Choroid plexus epithelial cell (primary cell): ENCODE results near the gene KDM7A.

Experiments
- DNase-seq: peaks from one replicate; pipeline ENCODE4 v3.0.0-alpha.2; 2010; ENCODE audit warnings: low read depth
- H3K4me3 ChIP-seq: 2 replicates; pipeline ENCODE4 v1.5.1; 2011; ENCODE audit warnings: low read depth, mild to moderate bottlenecking, control low read depth, low read length, moderate library complexity
- TF ChIP-seq, protein P1 (sequence below): conservative IDR thresholded peaks from 2 replicates; pipeline ENCODE4 v1.5.1; 2011; ENCODE audit warnings: low read depth, mild to moderate bottlenecking, control low read depth, inconsistent platforms, low read length, moderate library complexity

Gene KDM7A

DNA sequence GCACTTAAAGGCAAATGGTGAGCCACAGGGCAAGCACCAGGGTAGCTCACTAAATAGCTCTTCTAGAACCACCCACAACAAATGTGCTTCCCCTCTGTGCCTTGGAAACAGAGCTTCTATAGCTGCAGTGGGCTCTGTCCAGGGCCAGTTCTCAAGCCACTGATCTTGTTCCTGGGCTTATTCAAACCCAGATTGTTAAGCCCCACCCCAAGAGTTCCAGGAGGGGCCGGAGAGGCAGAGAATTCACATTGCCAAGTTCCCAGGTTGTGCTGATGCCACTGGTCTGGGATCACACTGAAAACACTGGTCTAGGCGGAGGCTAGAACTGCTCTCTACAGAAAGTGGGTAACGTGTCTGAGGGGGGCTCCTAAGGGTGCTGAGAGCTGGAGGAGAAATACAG, 15.4 kb upstream of the KDM7A start:
- no peak for DNase-seq
- H3K4me3 ChIP-seq, result no peak overlapping the region
- TF ChIP-seq, protein P1, sequence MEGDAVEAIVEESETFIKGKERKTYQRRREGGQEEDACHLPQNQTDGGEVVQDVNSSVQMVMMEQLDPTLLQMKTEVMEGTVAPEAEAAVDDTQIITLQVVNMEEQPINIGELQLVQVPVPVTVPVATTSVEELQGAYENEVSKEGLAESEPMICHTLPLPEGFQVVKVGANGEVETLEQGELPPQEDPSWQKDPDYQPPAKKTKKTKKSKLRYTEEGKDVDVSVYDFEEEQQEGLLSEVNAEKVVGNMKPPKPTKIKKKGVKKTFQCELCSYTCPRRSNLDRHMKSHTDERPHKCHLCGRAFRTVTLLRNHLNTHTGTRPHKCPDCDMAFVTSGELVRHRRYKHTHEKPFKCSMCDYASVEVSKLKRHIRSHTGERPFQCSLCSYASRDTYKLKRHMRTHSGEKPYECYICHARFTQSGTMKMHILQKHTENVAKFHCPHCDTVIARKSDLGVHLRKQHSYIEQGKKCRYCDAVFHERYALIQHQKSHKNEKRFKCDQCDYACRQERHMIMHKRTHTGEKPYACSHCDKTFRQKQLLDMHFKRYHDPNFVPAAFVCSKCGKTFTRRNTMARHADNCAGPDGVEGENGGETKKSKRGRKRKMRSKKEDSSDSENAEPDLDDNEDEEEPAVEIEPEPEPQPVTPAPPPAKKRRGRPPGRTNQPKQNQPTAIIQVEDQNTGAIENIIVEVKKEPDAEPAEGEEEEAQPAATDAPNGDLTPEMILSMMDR, result no peak

DNA sequence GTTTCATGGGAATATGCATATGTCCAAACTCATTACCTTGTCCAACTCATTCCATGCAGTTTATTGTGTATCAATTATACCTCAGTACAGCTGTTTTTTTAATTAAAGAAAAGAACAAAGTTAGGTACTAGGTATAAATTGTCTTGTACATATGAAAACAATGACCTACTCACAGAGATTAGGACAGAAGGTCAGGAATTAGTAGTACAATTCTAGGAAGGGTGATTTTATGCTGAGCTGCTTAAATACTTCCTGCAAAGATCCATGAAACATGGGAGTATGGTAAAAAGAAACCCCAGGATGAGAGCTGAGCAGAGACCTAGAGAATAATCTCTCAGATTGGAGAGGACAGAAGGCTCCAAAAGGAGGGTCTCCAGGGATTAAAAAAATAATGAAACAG, 13.8 kb upstream of the KDM7A start:
- no peak for DNase-seq
- no peak overlapping the region for H3K4me3 ChIP-seq
- TF ChIP-seq, protein P1, result no peak

DNA sequence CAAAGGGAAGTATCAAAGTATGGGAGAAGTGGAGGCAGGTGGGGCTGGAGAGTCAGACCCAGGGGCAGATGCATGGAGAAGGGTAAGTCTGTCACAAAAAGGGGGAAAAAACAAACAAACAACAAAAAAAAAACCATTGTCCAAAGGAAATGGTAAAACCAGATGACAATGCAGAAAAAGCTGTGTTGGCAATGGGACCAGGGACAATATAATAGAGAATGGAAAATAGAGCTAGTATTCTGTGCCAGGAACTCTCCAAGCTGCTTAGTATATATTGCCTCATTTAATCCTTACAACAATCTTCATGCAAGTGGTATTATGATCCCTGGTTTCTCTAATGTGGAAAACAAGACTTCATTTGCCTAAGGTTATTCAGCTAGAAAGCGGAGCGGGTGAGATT, 13.1 kb upstream of the KDM7A start:
- no peak overlapping the region for H3K4me3 ChIP-seq
- DNase-seq, result no peak
- TF ChIP-seq, protein P1, result no peak

DNA sequence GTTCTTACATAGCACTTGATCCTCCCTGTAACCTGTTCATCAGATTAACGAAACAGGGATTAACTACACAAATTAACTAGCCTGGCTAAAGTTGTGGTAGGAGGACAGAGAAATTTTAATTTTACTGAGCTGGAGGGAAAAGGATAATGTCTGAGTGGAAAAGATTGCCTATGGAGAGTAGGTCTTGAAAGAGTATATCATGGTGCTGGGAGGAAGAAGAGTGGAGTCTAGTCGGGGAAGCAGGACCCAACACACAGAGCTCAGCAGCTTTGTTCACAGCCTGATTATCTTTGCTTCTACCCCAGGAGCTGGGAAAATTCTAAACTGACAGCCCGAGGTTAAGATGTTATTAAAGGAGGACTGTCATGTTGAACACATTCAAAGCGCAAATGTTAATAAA, 6.1 kb upstream of the KDM7A start:
- H3K4me3 ChIP-seq, result no peak overlapping the region
- DNase-seq, result no peak
- TF ChIP-seq, protein P1, result no peak

DNA sequence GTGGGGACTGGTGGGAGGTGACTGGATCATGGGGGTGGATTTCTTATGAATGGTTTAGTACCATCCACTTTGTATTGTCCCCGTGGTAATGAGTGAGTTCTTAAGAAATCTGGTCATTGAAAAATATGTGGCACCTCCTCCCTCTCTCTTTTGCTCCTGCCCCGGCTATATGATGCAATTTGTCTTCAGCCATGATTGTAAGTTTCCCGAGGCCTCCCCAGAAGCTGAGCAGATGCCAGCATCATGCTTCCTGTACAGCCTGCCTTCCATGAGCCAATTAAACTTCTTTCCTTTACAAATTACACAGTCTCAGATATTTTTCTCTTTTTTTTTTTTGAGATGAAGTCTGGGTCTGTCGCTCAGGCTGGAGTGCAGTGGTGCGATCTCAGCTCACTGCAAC, 2.6 kb upstream of the KDM7A start:
- TF ChIP-seq, protein P1, result no peak
- no peak overlapping the region for H3K4me3 ChIP-seq
- no peak for DNase-seq

DNA sequence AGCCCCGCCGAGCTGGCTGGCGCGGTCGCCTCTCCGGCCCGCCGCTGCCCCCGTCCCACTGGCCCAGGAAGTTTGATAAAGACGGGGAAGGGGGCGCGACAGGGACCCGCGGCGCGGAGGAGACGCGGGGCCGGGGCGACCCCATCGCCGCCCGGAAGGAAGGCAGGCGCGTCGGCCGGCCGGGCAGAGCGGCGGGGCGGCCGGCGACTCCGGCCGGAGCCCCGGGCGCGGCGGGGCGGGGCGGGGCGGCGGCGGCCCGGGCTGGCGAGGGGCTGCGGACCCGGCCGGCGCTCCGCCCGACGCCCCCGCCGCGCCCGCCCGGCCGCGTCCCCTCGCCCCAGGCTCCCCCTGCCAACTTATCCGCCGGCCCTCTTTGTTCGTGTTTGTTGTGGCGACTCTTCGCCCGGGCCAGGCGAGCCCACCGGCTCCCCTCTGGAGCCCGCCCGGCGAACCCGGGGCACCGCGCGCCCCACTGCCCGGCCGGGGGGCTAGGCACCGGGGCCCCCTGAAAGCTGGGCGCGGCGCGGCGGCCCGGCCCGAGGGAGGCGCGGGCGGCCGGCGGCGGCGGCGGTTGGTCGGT, 571 bp downstream of the KDM7A start:
- peak overlapping the region; percentile 71 for H3K4me3 ChIP-seq
- TF ChIP-seq, protein P1, result no peak
- DNase-seq, result no peak

DNA sequence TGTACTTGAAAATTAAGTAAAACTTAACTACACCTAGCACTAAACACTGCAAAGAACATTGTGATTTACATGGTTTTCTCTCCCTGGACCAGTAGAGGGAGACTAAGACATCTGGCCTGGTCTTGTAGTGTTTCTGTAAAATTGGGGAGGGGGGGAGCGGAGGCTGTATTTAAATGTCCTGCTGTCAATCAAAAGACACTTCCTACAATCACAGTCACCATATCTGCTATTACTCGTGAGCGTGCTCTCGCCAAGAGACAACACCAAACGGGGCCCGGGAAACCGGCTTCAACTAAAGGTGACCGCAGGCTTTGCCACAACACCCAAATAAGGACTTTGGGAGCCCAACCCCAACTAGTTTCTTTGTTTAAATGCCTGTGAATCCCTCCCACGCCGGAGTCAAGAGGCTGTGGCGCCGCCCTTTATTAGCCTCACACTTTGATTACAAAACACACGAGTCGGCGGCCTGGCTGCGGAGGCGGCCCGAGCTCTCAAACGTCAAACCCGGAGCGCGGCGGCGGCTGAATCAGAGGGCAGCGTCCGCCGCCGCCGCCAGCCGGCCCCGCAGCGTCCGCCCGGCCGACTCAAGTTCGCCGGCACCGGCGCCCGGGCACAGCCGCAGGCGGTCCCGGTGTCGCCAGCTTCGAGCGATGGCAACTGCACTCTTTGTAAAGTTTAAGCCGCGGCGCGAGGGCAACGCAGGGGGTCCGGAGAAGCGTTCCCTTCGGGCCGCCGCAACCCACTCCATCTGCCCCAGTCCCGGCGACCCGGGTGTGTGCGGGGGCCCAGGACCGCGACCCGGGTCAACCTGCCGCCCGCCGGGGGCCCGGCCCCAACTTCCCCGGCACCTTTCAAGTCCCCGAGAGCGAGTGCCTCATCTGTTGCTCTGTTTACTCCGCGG, 1.3 kb downstream of the KDM7A start:
- peak overlapping the region; percentile 71 for H3K4me3 ChIP-seq
- DNase-seq, result peak; percentile 96
- TF ChIP-seq, protein P1, result peak; percentile 87
